ENCODE measurements around the gene SPRN. TPM values are rescaled to one million over a fixed set of nuclear protein-coding genes. Genes with fewer than 3 reads are reported as not detected.
"Not testable (repeated sequence)": the region's sequence is repeated elsewhere in the genome, so short reads cannot be mapped to it uniquely, and the experiment has no call there.

SPRN gene
- total and polyA plus RNA-seq, 5 donors: 0.11 TPM; not detected in 4

DNA sequence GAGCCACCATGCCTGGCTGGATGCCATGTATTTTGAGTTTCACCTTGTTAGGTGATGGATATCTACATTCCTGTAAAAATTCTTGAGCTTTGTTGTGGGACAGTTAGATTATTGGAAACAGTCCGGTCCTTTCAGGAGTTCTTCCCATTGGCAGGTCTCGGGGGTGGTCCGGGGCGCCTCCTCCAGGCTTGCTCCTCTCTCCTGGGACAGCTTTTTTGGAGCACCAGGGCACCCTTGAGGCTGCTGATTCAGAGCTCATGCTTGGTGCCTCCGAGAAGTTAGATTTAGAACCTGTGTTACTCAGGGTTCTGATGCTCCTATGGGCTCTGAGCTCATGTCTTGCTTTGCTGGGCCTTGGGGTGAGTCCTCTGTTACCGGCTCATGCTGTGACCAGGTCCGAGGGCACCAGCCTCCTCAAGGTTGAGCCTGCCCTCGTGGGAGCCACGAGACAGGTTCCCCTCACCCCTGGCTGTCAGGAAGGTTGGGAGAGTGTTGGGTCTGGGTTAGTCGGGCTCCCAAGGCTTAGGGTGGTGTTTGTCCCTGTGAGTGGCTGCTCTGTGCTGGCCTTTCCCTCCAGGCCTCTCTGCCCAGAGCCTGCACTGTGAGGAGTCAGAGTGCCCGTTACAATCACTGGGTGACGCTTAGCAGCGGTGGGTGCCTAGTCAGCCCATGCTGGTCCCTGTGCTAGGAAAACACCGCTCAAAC, 6.0 kb downstream of the SPRN start:
- Histone ChIP-seq H3K9me3 (ENCODE audit: control insufficient read depth, low read length) (no peaks in the 10 kb centered on the region), H3K4me3 (ENCODE audit: low read length) (no peak overlapping the region), H3K27me3 (ENCODE audit: control insufficient read depth, insufficient read depth) (no peaks in the 10 kb centered on the region), H3K4me1 (ENCODE audit: control insufficient read depth, insufficient read depth, low read length) (peaks cover under 1% of the 10 kb centered on the region), H3K27ac (ENCODE audit: low read length) (no peak overlapping the region)
- ATAC-seq (no peak), DNase-seq (no peak)
- WGBS: 95% methylated on average over 14 of the region's 14 CpGs
- intact Hi-C loops (cut with DNase I): no loop called here

DNA sequence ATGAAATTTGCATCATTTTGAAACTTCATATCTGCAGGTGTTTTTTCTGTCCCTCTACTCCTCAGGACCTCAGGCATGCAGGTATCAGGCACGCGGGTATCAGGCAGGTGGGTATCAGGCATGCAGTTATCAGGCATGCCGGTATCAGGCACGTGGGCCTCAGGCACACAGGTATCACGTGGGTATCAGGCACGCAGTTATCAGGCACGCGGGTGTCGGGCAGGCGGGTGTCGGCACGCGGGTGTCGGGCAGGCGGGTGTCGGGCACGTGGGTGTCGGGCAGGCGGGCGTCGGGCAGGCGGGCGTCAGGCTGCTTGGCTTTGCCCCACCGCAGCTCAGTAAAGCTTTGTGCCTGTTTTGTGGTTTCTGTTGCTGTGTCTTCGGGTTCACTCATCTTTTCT, 8.7 kb downstream of the SPRN start:
- Histone ChIP-seq H3K9me3 (ENCODE audit: control insufficient read depth, low read length) (peaks cover 1% of the 10 kb centered on the region), H3K4me1 (ENCODE audit: control insufficient read depth, insufficient read depth, low read length) (no peaks in the 10 kb centered on the region), H3K27me3 (ENCODE audit: control insufficient read depth, insufficient read depth) (no peaks in the 10 kb centered on the region), H3K27ac (ENCODE audit: low read length) (no peak overlapping the region), H3K4me3 (ENCODE audit: low read length) (no peak overlapping the region)
- ATAC-seq (no peak), DNase-seq (peak in 1 of 3 donors; percentile 47)
- intact Hi-C loops (cut with DNase I): no loop called here
- WGBS: 93% methylated on average over 25 of the region's 25 CpGs

DNA sequence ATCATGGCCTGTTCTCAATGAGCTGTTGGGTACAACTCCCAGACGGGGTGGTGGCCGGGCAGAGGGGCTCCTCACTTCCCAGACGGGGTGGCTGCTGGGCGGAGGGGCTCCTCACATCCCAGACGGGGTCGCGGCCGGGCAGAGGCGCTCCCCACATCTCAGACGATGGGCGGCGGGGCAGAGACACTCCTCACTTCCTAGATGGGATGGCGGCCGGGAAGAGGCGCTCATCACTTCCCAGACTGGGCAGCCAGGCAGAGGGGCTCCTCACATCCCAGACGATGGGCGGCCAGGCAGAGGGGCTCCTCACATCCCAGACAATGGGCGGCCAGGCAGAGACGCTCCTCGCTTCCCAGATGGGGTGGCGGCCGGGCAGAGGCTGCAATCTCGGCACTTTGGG, 10.0 kb downstream of the SPRN start:
- over 99% methylated on average over 20 of the region's 23 CpGs for WGBS
- H3K27me3 ChIP-seq (ENCODE audit: control insufficient read depth, insufficient read depth); intact Hi-C loops (cut with DNase I): not testable (repeated sequence)

DNA sequence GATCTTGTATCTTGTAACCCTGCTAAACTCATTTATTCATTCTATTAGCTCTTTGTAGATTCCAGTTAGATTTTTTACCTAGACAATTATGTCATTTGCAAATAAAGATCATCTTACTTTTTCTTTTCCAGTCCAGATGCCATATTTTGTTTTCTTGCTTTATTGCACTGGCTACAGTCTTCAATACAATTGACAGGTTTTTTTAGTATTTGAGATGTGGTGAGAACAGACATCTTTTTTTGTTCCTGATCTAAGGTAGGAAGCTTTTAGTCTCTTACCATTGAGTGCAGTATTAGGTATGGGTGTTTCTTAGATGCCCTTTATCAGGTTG, 12.1 kb downstream of the SPRN start:
- no peak for DNase-seq

More for the DNA sequence above, 10.0 kb downstream of the SPRN start:
- H3K9me3 ChIP-seq (ENCODE audit: control insufficient read depth, low read length); ATAC-seq; H3K4me3 ChIP-seq (ENCODE audit: low read length); DNase-seq; H3K4me1 ChIP-seq (ENCODE audit: control insufficient read depth, insufficient read depth, low read length); H3K27ac ChIP-seq (ENCODE audit: low read length): not testable (repeated sequence)

DNA sequence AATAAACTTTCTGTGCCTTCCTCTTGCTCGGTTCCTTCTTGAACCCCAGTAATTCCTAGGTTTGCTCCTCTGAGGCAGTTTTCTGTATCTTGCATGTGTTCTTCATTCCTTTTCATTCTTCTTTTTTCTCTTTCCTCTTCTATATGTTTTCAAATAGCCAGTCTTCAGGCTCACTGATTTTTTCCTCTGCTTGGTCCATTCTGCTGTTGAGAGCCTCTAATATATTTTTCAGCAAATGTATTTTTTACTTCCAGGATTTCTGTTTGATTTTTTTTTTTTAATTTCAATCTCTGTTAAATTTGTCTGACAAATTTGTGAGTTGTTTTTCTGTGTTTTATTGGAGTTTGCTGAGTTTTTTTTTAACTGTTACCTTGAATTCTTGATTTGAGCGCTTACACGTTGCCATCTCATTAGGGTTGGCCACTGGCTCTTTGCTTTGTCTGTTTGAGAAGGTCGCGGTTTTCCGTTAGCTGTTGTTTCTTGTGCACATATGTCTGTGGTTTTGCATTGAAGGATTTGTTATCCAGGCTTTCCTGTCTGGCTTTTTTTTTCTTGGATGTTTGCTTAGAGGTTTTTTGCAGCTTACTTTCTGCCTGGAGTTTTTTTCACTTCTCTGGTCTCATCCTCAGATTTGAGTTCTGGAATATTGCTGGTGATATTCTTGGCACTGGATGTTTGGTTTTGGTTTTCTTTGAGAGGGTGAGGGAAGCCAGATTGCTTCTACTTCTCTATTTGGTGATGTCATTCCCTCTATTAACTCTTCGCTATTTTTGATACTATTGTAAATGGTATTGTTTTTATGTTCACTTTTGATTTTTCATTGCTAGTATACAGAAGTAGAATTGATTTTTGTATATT, 12.7 kb downstream of the SPRN start:
- ATAC-seq: no peak
- Histone ChIP-seq H3K4me1 (ENCODE audit: control insufficient read depth, insufficient read depth, low read length) (no peaks in the 10 kb centered on the region), H3K27ac (ENCODE audit: low read length) (no peak overlapping the region), H3K9me3 (ENCODE audit: control insufficient read depth, low read length) (peaks cover 1% of the 10 kb centered on the region), H3K27me3 (ENCODE audit: control insufficient read depth, insufficient read depth) (no peaks in the 10 kb centered on the region), H3K4me3 (ENCODE audit: low read length) (no peak overlapping the region)
- intact Hi-C loops (cut with DNase I): no loop called here
- 97% methylated on average over 7 of the region's 7 CpGs for WGBS
- DNase-seq: no peak

More for the DNA sequence above, 12.1 kb downstream of the SPRN start:
- Histone ChIP-seq H3K4me3 (ENCODE audit: low read length) (no peak overlapping the region), H3K27ac (ENCODE audit: low read length) (no peak overlapping the region), H3K4me1 (ENCODE audit: control insufficient read depth, insufficient read depth, low read length) (no peaks in the 10 kb centered on the region), H3K27me3 (ENCODE audit: control insufficient read depth, insufficient read depth) (no peaks in the 10 kb centered on the region), H3K9me3 (ENCODE audit: control insufficient read depth, low read length) (peaks cover 1% of the 10 kb centered on the region)
- no peak for ATAC-seq
- intact Hi-C loops (cut with DNase I): no loop called here

DNA sequence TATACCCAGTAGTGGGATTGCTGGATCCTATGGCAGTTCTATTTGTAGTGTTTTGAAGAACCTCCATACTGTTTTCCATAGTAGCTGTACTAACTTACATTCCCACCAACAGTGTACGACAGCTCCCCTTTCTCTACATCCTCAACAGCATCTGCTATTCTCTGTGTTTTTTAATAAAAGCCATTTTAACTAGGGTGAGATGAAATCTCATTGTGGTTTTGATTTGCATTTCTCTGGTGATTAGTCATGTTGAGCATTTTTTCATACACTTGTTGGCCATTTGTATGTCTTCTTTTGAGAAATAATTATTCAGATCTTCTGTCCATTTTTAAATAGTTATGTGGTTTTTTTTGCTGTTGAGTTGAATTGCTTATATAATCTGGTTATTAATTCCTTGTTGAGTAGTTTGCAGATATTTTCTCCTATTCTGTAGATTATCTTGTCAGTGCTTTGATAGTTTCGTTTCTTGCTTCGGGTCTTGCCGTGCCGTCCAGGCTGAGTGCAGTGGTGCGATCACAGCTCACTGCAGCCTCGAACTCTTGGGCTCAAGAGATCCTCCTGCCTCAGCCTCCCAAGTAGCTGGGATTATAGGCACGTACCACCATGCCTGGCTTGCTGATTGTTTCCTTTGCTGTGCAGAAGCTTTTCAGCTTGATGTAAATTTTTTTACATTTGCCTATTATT, 18.4 kb downstream of the SPRN start:
- ATAC-seq (no peak), DNase-seq (no peak)

DNA sequence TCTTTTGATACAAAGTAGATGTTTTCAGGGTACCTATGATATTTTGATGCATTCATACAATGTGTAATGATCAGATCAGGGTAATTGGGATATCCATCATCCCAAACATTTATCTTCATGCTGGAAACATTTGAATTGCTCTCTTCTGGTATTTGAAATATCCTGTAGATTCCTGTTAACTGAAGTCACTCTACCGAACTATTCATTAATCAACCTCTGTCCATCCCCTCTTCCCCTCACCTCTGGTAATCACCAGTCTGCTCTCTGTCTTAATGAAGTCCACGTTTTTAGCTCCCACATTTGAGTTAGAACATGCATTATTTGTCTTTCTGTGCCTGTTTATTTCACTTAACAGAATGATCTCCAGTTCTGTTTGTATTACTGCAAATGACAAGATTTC, 19.2 kb downstream of the SPRN start:
- H3K4me3 ChIP-seq (ENCODE audit: low read length): no peak overlapping the region
- WGBS: 66% methylated on average over 2 of the region's 2 CpGs
- H3K27ac ChIP-seq (ENCODE audit: low read length): no peak overlapping the region
- DNase-seq: no peak
- no peaks in the 10 kb centered on the region for H3K4me1 ChIP-seq (ENCODE audit: control insufficient read depth, insufficient read depth, low read length)
- H3K27me3 ChIP-seq (ENCODE audit: control insufficient read depth, insufficient read depth): no peaks in the 10 kb centered on the region
- intact Hi-C loops (cut with DNase I): no loop called here
- ATAC-seq: no peak
- no peaks in the 10 kb centered on the region for H3K9me3 ChIP-seq (ENCODE audit: control insufficient read depth, low read length)

More for the DNA sequence above, 18.4 kb downstream of the SPRN start:
- WGBS: 94% methylated on average over 8 of the region's 8 CpGs
- no peaks in the 10 kb centered on the region for H3K27me3 ChIP-seq (ENCODE audit: control insufficient read depth, insufficient read depth)
- H3K4me1 ChIP-seq (ENCODE audit: control insufficient read depth, insufficient read depth, low read length): no peaks in the 10 kb centered on the region
- no peak overlapping the region for H3K4me3 ChIP-seq (ENCODE audit: low read length)
- no peaks in the 10 kb centered on the region for H3K9me3 ChIP-seq (ENCODE audit: control insufficient read depth, low read length)
- intact Hi-C loops (cut with DNase I): no loop called here
- no peak overlapping the region for H3K27ac ChIP-seq (ENCODE audit: low read length)

DNA sequence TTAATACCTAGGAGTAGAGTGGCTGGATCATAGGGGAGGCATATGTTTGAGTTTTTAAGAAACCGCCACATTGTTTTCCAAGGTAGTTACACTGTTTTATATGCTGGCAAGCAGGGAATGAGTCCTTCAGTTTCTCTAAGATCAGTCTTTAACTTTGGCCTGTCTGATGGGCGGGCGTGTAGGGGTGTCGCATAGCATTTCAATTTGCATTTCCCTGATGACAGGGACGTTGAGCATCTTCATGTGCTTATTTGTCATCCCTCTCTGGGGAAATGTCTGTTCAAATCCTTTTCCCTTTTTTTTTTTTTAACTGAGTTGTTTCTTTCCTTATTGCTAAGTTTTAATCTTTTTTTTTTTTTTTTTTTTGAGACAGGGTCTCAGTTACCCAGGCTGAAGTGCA, 20.6 kb downstream of the SPRN start:
- Histone ChIP-seq H3K4me1 (ENCODE audit: control insufficient read depth, insufficient read depth, low read length) (no peaks in the 10 kb centered on the region), H3K27me3 (ENCODE audit: control insufficient read depth, insufficient read depth) (no peaks in the 10 kb centered on the region), H3K27ac (ENCODE audit: low read length) (no peak overlapping the region), H3K9me3 (ENCODE audit: control insufficient read depth, low read length) (no peaks in the 10 kb centered on the region), H3K4me3 (ENCODE audit: low read length) (no peak overlapping the region)
- DNase-seq (peak in 1 of 3 donors; percentile 10), ATAC-seq (no peak)
- intact Hi-C loops (cut with DNase I): no loop called here
- 97% methylated on average over 5 of the region's 5 CpGs for WGBS

DNA sequence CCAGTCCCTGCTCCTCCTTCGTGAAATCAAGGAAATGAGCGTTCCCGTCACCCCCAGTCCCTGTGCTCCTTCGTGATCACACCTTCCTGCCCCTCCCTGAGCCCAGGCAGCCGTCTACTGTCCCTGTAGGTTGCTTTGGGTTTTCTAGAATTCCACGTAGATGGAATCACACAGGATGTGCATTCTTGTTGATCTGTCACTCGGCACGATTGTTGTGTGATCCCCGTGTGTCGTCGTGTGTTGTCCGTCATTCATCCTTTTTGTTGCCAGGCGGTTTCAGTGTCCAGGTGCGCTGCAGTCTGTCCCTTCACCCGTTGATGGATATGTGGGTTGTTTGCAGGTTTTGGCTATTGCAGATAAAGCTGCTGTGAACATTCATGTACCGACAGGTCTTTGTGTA, 21.1 kb downstream of the SPRN start:
- H3K9me3 ChIP-seq (ENCODE audit: control insufficient read depth, low read length): no peaks in the 10 kb centered on the region
- intact Hi-C loops (cut with DNase I): no loop called here
- peak in 1 of 3 donors; percentile 20 for DNase-seq
- no peak for ATAC-seq
- 85% methylated on average over 16 of the region's 16 CpGs for WGBS
- H3K27ac ChIP-seq (ENCODE audit: low read length): no peak overlapping the region
- no peak overlapping the region for H3K4me3 ChIP-seq (ENCODE audit: low read length)
- H3K4me1 ChIP-seq (ENCODE audit: control insufficient read depth, insufficient read depth, low read length): no peaks in the 10 kb centered on the region
- H3K27me3 ChIP-seq (ENCODE audit: control insufficient read depth, insufficient read depth): no peaks in the 10 kb centered on the region

DNA sequence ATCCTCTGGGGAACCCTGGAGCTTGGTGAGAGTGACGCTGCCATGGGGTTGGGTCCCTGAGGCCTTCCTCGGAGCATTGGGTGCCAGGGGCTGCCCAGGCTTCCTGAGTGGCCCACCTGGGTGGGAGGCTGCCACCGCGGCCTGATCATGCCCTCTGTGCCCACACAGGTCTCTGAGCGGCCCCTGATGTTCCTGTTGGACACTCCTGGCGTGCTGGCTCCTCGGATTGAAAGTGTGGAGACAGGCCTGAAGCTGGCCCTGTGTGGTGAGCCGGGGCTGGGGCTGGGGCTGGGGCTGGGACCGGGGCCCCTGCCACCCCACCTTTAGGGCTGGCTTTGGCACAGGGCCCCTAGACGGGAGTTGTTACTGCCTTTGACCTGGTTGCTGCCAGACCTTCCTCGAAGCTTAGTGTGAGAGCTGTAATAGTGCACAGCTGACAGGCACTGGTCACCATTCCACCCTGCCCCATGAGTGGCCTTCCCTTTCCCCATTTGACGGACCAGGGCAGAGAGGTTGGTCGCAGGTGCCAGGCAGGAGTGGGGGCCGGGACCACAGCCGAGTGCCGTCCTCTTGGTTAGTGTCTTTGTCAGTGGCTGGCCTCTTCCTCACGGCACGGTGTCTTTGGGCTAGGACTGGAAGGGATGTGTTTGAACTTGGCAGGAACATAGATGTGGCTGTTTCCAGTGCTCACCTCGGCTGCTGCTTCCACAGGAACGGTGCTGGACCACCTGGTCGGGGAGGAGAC, 22.3 kb downstream of the SPRN start:
- intact Hi-C loops (cut with DNase I): no loop called here
- Histone ChIP-seq H3K4me1 (ENCODE audit: control insufficient read depth, insufficient read depth, low read length) (no peaks in the 10 kb centered on the region), H3K4me3 (ENCODE audit: low read length) (no peak overlapping the region), H3K27me3 (ENCODE audit: control insufficient read depth, insufficient read depth) (no peaks in the 10 kb centered on the region), H3K9me3 (ENCODE audit: control insufficient read depth, low read length) (no peaks in the 10 kb centered on the region), H3K27ac (ENCODE audit: low read length) (no peak overlapping the region)
- ATAC-seq (peak in 1 of 2 donors; percentile 32), DNase-seq (peak in 1 of 3 donors; percentile 47)
- WGBS: 96% methylated on average over 21 of the region's 21 CpGs
